GM21423 (cell line): Measurements from ENCODE around the gene GABRB1.

Experiments used
- ATAC-seq: cut with Tn5 transposase; IDR thresholded peaks from one replicate; pipeline ENCODE4 v1.9.1; 2021; ENCODE audit warnings: mild to moderate bottlenecking, moderate library complexity; ENCODE audit not compliant: unreplicated experiment

The GABRB1 gene

GRCh38 chr4:47031011-47031678 is at the start of gene GABRB1:
Gene GABRB1 (plus strand): TSS chr4:47031567.
- ATAC-seq, result no peak

- no peak for ATAC-seq
These were observed 46.6 kb upstream of the GABRB1 start for GRCh38 chr4:46984781-46985180.

- ATAC-seq, result no peak
These were observed 44.3 kb upstream of the GABRB1 start for GRCh38 chr4:46986922-46987638.

- no peak for ATAC-seq
These were observed 39.0 kb upstream of the GABRB1 start for GRCh38 chr4:46992338-46992737.

GRCh38 chr4:46993075-46994006 is 38.0 kb upstream of the GABRB1 start, which contains the start of gene GABRA4:
Gene GABRA4 (minus strand): TSS chr4:46993581. CDS start chr4:46993424, 157 bp downstream.
- no peak for ATAC-seq

GRCh38 chr4:46994007-46994405 is 37.4 kb upstream of the GABRB1 start:
- ATAC-seq, result no peak

- ATAC-seq, result no peak
These were observed 31.8 kb upstream of the GABRB1 start for GRCh38 chr4:46999566-46999965.

GRCh38 chr4:47000406-47000805 is 31.0 kb upstream of the GABRB1 start:
- ATAC-seq, result no peak

GRCh38 chr4:47002580-47002979 is 28.8 kb upstream of the GABRB1 start:
- no peak for ATAC-seq

- ATAC-seq, result no peak
These were observed 20.9 kb upstream of the GABRB1 start for GRCh38 chr4:47010347-47010911.

GRCh38 chr4:47010912-47011446 is 20.4 kb upstream of the GABRB1 start:
- peak; percentile 92 for ATAC-seq

GRCh38 chr4:47012676-47013075 is 18.7 kb upstream of the GABRB1 start:
- ATAC-seq, result no peak

GRCh38 chr4:47013373-47013772 is 18.0 kb upstream of the GABRB1 start:
- no peak for ATAC-seq

GRCh38 chr4:47017081-47017480 is 14.3 kb upstream of the GABRB1 start:
- ATAC-seq, result no peak

GRCh38 chr4:47017494-47017893 is 13.9 kb upstream of the GABRB1 start:
- ATAC-seq, result no peak

GRCh38 chr4:47031751-47032404 is 511 bp downstream of the GABRB1 start:
- no peak for ATAC-seq

GRCh38 chr4:47032405-47033106 is 1.2 kb downstream of the GABRB1 start:
- peak; percentile 88 for ATAC-seq

- no peak for ATAC-seq
These were observed 6.9 kb downstream of the GABRB1 start for GRCh38 chr4:47038263-47038662.

GRCh38 chr4:47040828-47041227 is 9.5 kb downstream of the GABRB1 start:
- ATAC-seq, result no peak

- ATAC-seq, result no peak
These were observed 12.5 kb downstream of the GABRB1 start for GRCh38 chr4:47043821-47044220.
